SK-N-MC (cell line): ENCODE results near the gene IVL.

Experiments
- EZH2 ChIP-seq: fragments of 200-600 bp; sonication (generic); IDR thresholded peaks from one replicate; pipeline ENCODE4 v1.6.1; 2017; ENCODE audit warnings: antibody characterized with exemption
- POLR2AphosphoS5 ChIP-seq: IDR thresholded peaks from 2 replicates; pipeline ENCODE4 v1.6.1; 2012; ENCODE audit warnings: mild to moderate bottlenecking, low read depth, low read length, borderline replicate concordance

DNA sequence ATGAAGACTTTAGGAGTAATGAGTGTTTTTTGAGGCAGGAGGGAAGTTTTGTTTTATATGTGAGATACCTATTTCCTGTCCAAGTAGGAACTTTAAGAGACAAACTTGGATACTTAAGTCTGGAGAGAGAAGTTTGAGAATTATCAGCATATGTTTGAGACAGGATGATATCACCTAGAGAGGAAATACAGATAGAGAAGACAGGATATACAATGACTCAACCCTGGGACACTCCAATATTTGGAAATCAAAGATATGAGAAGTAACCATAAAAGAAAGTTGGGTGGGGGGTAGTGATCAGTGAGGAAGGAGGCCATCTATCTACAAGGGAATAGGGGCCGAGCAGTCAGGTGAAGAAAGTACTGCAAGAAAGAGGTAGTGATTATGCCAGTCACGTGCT lies 42.0 kb upstream of the IVL start:
- TF ChIP-seq POLR2AphosphoS5: no peak
- no peak for TF ChIP-seq EZH2
